SK-N-SH (cell line): Measurements from ENCODE around the gene VWF. TPM values are rescaled to one million over a fixed set of nuclear protein-coding genes. Genes with fewer than 3 reads are reported as not detected.
A peak's percentile ranks its signal among the peaks of the same experiment; 100 is the strongest.

Experiments used
- CTCF ChIA-PET: fragments of 300-600, 350-600 bp; formaldehyde crosslinking; extraction: SDS; loops from one replicate; lab custom pipeline; 2021; lab: Yijun Ruan, JAX
- POLR2A ChIA-PET: fragments of 350-600 bp; sonication (Branson Sonifier 250); formaldehyde crosslinking; extraction: SDS; loops from one replicate; lab custom pipeline; 2020; ENCODE audit warnings: antibody characterized with exemption, inconsistent platforms; lab: Yijun Ruan, JAX
- DNase-seq: peaks from one replicate; pipeline ENCODE4 v3.0.0; 2012
- H2AFZ ChIP-seq: fragments of 200-600 bp; sonication (generic); 2 replicates; pipeline ENCODE4 v1.8.1; 2016; ENCODE audit warnings: antibody characterized with exemption, mild to moderate bottlenecking, low read depth
- H3F3A ChIP-seq: fragments of 200-600 bp; sonication (generic); replicated peaks from 2 replicates; pipeline ENCODE3; 2016; ENCODE audit warnings: antibody characterized with exemption, mild to moderate bottlenecking; ENCODE audit not compliant: insufficient read depth
- H3K27ac ChIP-seq, 2 experiments: fragments of 200-500 bp in 1 of 2; fragments of 200-600 bp in 1 of 2; sonication (Bioruptor generic) in 1 of 2; sonication (generic), shearing (Covaris generic) in 1 of 2; 2 replicates each; pipeline versions ENCODE4 v1.5.1 to v1.6.1; 2014 to 2016; ENCODE audit warnings: low read depth in 2 of 2, inconsistent platforms in 1 of 2, low read length in 1 of 2, mild to moderate bottlenecking in 1 of 2, mixed read lengths in 1 of 2
- H3K27me3 ChIP-seq: fragments of 200-600 bp; sonication (generic), shearing (Covaris generic); 2 replicates; pipeline ENCODE4 v1.6.1; 2016; ENCODE audit warnings: mixed run types; ENCODE audit not compliant: insufficient read depth
- H3K36me3 ChIP-seq, 2 experiments: fragments of 200-500 bp in 1 of 2; fragments of 200-600 bp in 1 of 2; sonication (Bioruptor generic) in 1 of 2; sonication (generic) in 1 of 2; replicated peaks in 1 of 2; 2 replicates each; pipeline versions ENCODE3 to v1.5.1; 2014 to 2016; ENCODE audit warnings: low read length in 1 of 2, mild to moderate bottlenecking in 1 of 2; ENCODE audit not compliant: insufficient read depth in 2 of 2, control insufficient read depth in 1 of 2
- H3K4me1 ChIP-seq, 2 experiments: fragments of 200-500 bp in 1 of 2; fragments of 200-600 bp in 1 of 2; sonication (Bioruptor generic) in 1 of 2; sonication (generic), shearing (Covaris generic) in 1 of 2; 2 replicates each; pipeline versions ENCODE4 v1.5.1 to v1.6.1; 2014 to 2016; ENCODE audit warnings: low read depth in 1 of 2, low read length in 1 of 2, mixed run types in 1 of 2; ENCODE audit not compliant: insufficient read depth in 2 of 2, control insufficient read depth in 1 of 2
- H3K4me2 ChIP-seq: fragments of 200-600 bp; sonication (generic), shearing (Covaris generic); 2 replicates; pipeline ENCODE4 v1.6.1; 2017; ENCODE audit warnings: mixed run types
- H3K4me3 ChIP-seq, 2 experiments: fragments of 200-500 bp in 1 of 2; fragments of 200-600 bp in 1 of 2; sonication (Bioruptor generic) in 1 of 2; sonication (generic), shearing (Covaris generic) in 1 of 2; 2 replicates each; pipeline versions ENCODE4 v1.5.1 to v1.8.1; 2014 to 2016; ENCODE audit warnings: low read depth in 2 of 2, inconsistent platforms in 1 of 2, low read length in 1 of 2, mild to moderate bottlenecking in 1 of 2, mixed read lengths in 1 of 2, moderate library complexity in 1 of 2
- H3K79me2 ChIP-seq: fragments of 200-600 bp; sonication (generic); 2 replicates; pipeline ENCODE4 v1.8.1; 2017; ENCODE audit warnings: mild to moderate bottlenecking; ENCODE audit not compliant: insufficient read depth
- H3K9ac ChIP-seq: fragments of 200-600 bp; sonication (generic); 2 replicates; pipeline ENCODE4 v1.6.1; 2017; ENCODE audit warnings: mixed run types
- H3K9me2 ChIP-seq: fragments of 200-600 bp; sonication (generic); 2 replicates; pipeline ENCODE4 v1.6.1; 2017; ENCODE audit warnings: mixed run types
- H3K9me3 ChIP-seq: fragments of 200-600 bp; sonication (generic); 2 replicates; pipeline ENCODE4 v1.6.1; 2017; ENCODE audit warnings: mixed run types, mild to moderate bottlenecking, moderate library complexity
- H4K20me1 ChIP-seq: fragments of 200-600 bp; sonication (generic); 2 replicates; pipeline ENCODE4 v1.6.1; 2017; ENCODE audit warnings: mild to moderate bottlenecking, mixed run types; ENCODE audit not compliant: insufficient read depth
- CHD2 ChIP-seq: fragments of 150-350 bp; IDR thresholded peaks from 2 replicates; pipeline ENCODE4 v1.6.1; 2018; ENCODE audit warnings: low read length; ENCODE audit not compliant: partially characterized antibody
- ELF1 ChIP-seq: IDR thresholded peaks from 2 replicates; pipeline ENCODE4 v1.4.0; 2012
- EP300 ChIP-seq, 2 experiments: IDR thresholded peaks; 2 replicates each; pipeline versions ENCODE4 v1.4.0 to v1.6.1; 2012; ENCODE audit warnings: borderline replicate concordance in 1 of 2, low read depth in 1 of 2, low read length in 1 of 2
- FOXJ3 ChIP-seq: sonication (generic); formaldehyde crosslinking; IDR thresholded peaks from 2 replicates; pipeline ENCODE4 v1.5.1; 2020; ENCODE audit warnings: mild to moderate bottlenecking, missing genetic modification reagents
- GATA2 ChIP-seq: sonication (generic); formaldehyde crosslinking; IDR thresholded peaks from 2 replicates; pipeline ENCODE4 v1.5.0; 2020; ENCODE audit warnings: mild to moderate bottlenecking, missing genetic modification reagents
- JUND ChIP-seq: IDR thresholded peaks from 2 replicates; pipeline ENCODE4 v1.4.0; 2012
- MAX ChIP-seq: IDR thresholded peaks from 2 replicates; pipeline ENCODE4 v1.4.0; 2012; ENCODE audit warnings: low read depth
- MEF2A ChIP-seq: IDR thresholded peaks from 2 replicates; pipeline ENCODE4 v1.4.0; 2012; ENCODE audit warnings: low read depth, borderline replicate concordance
- MXI1 ChIP-seq: IDR thresholded peaks from 2 replicates; pipeline ENCODE4 v1.6.1; 2012; ENCODE audit warnings: mild to moderate bottlenecking, low read depth, low read length, improper control_type of control experiment
- NFIC ChIP-seq: IDR thresholded peaks from 2 replicates; pipeline ENCODE4 v1.4.0; 2012; ENCODE audit warnings: borderline replicate concordance
- POLR2AphosphoS5 ChIP-seq: IDR thresholded peaks from 2 replicates; pipeline ENCODE4 v1.6.1; 2012; ENCODE audit warnings: low read depth, low read length
- RCOR1 ChIP-seq: fragments of 150-350 bp; IDR thresholded peaks from 2 replicates; pipeline ENCODE4 v1.6.1; 2017; ENCODE audit warnings: antibody characterized with exemption, low read length
- SIN3A ChIP-seq: IDR thresholded peaks from 2 replicates; pipeline ENCODE4 v1.6.1; 2012; ENCODE audit warnings: low read depth, mild to moderate bottlenecking, low read length, moderate library complexity, borderline replicate concordance
- TAF1 ChIP-seq: IDR thresholded peaks from 2 replicates; pipeline ENCODE4 v1.6.1; 2012; ENCODE audit warnings: low read depth, mild to moderate bottlenecking, low read length, moderate library complexity, borderline replicate concordance
- TCF12 ChIP-seq: IDR thresholded peaks from 2 replicates; pipeline ENCODE4 v1.4.0; 2012
- TEAD4 ChIP-seq: IDR thresholded peaks from 2 replicates; pipeline ENCODE4 v1.4.0; 2012; ENCODE audit warnings: mild to moderate bottlenecking, borderline replicate concordance; ENCODE audit not compliant: insufficient read depth
- USF1 ChIP-seq: IDR thresholded peaks from 2 replicates; pipeline ENCODE4 v1.4.0; 2012; ENCODE audit warnings: low read depth, borderline replicate concordance
- USF2 ChIP-seq: fragments of 150-350 bp; IDR thresholded peaks from 2 replicates; pipeline ENCODE4 v1.6.1; 2017; ENCODE audit warnings: antibody characterized with exemption, low read length, low read depth, borderline replicate concordance
- WGBS: methylation state at CpG from one replicate; pipeline ENCODE4 v1.1.6; 2017; ENCODE audit warnings: low lambda C conversion rate; 5-methylcytosine and 5-hydroxymethylcytosine counted together
- polyA plus RNA-seq, 3 experiments: library from polyadenylated mRNA; depleted of rRNA; stranded (reverse); fragments of >200 nt; gene quantifications; 2 replicates each; pipeline ENCODE4 v1.2.3, GENCODE V29; 2012
- TF ChIP-seq, protein P1 (sequence below): IDR thresholded peaks from 2 replicates; pipeline ENCODE4 v1.6.1; 2012; ENCODE audit warnings: mild to moderate bottlenecking, low read depth, low read length, moderate library complexity
- TF ChIP-seq, protein P2 (sequence below): IDR thresholded peaks from 2 replicates; pipeline ENCODE4; 2012

Gene VWF
- polyA plus RNA-seq, 1 of the 3 experiments (the other 2 are of a cell fraction) = 0.12 TPM

- POLR2A ChIA-PET = no interaction called here
- Histone ChIP-seq H3K27me3 (no peaks in the 10 kb centered on the region), H3K9ac (no peak overlapping the region), H3K4me1 (peaks cover 0 to 63% of the 10 kb centered on the region in 2 experiments; a peak in 1 of 4 replicates), H3K9me2 (no peaks in the 10 kb centered on the region), H3K4me2 (no peak overlapping the region), H3K27ac (peak overlapping the region in 1 of 2 experiments; percentile 69; a peak in 1 of 4 replicates), H2AFZ (no peak overlapping the region), H3F3A (no peaks in the 10 kb centered on the region), H3K4me3 (no peak overlapping the region), H3K79me2 (no peaks in the 10 kb centered on the region), H3K36me3 (no peaks in the 10 kb centered on the region), H3K9me3 (no peaks in the 10 kb centered on the region), H4K20me1 (no peaks in the 10 kb centered on the region)
- TF ChIP-seq MXI1 (no peak), TCF12 (no peak), USF1 (no peak), RCOR1 (no peak), EP300 (IDR thresholded peaks at IDR 0.05; ENCODE audit: borderline replicate concordance in 1 of 2, low read depth in 1 of 2, low read length in 1 of 2) (no peak), JUND (no peak), CHD2 (no peak), USF2 (no peak), NFIC (no peak)
- 51% methylated on average over 3 of the region's 3 CpGs for WGBS
- CTCF ChIA-PET = interaction anchor here (0.7 to 12.4 kb wide), 11 partner anchors 9 to 224 kb away, joined by 3 to 121 read pairs (median 4); no protein-coding TSS in a partner anchor
- no peak for DNase-seq
Observed at GRCh38 chr12:6062395-6062756, 62.1 kb downstream of the VWF start.

DNA sequence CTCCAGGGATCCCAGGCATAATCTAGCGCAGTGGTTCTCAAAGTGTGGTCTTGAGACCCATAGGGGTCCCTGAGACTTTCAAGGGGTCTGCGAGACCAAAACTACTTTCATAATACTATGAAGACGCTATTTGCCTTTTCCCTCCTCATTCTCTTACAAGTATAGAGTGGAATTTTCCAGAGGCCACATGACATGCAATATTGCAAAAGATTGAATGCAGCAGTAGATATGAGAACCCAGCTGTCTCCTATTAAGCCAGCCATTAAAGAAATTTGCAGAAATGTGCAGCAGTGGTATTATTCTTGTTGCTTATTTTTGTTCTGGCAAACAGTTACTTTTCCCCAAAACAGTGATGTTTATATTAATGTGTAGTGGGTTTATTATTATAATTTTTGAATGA lies 62.8 kb downstream of the VWF start:
- POLR2A ChIA-PET = no interaction called here
- H3K9me3 ChIP-seq = no peaks in the 10 kb centered on the region
- CTCF ChIA-PET = interaction anchor here (1.3 to 12.4 kb wide), 6 partner anchors 73 to 224 kb away, joined by 3 to 121 read pairs (median 8); no protein-coding TSS in a partner anchor
- H3K4me1 ChIP-seq = peaks cover 0 to 59% of the 10 kb centered on the region in 2 experiments; a peak in 1 of 4 replicates
- no peaks in the 10 kb centered on the region for H3K36me3 ChIP-seq
- H3K27me3 ChIP-seq = no peaks in the 10 kb centered on the region
- no peak overlapping the region for H3K4me3 ChIP-seq
- no peaks in the 10 kb centered on the region for H3K9me2 ChIP-seq
- no peaks in the 10 kb centered on the region for H3K79me2 ChIP-seq
- DNase-seq = no peak
- no peaks in the 10 kb centered on the region for H3F3A ChIP-seq
- no peak overlapping the region for H2AFZ ChIP-seq
- WGBS = 85% methylated on average over 3 of the region's 3 CpGs
- no peaks in the 10 kb centered on the region for H4K20me1 ChIP-seq
- H3K4me2 ChIP-seq = no peak overlapping the region
- no peak overlapping the region for H3K9ac ChIP-seq
- TF ChIP-seq, protein P1, sequence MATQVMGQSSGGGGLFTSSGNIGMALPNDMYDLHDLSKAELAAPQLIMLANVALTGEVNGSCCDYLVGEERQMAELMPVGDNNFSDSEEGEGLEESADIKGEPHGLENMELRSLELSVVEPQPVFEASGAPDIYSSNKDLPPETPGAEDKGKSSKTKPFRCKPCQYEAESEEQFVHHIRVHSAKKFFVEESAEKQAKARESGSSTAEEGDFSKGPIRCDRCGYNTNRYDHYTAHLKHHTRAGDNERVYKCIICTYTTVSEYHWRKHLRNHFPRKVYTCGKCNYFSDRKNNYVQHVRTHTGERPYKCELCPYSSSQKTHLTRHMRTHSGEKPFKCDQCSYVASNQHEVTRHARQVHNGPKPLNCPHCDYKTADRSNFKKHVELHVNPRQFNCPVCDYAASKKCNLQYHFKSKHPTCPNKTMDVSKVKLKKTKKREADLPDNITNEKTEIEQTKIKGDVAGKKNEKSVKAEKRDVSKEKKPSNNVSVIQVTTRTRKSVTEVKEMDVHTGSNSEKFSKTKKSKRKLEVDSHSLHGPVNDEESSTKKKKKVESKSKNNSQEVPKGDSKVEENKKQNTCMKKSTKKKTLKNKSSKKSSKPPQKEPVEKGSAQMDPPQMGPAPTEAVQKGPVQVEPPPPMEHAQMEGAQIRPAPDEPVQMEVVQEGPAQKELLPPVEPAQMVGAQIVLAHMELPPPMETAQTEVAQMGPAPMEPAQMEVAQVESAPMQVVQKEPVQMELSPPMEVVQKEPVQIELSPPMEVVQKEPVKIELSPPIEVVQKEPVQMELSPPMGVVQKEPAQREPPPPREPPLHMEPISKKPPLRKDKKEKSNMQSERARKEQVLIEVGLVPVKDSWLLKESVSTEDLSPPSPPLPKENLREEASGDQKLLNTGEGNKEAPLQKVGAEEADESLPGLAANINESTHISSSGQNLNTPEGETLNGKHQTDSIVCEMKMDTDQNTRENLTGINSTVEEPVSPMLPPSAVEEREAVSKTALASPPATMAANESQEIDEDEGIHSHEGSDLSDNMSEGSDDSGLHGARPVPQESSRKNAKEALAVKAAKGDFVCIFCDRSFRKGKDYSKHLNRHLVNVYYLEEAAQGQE = no peak
- TF ChIP-seq NFIC (no peak), MEF2A (no peak), MXI1 (no peak), GATA2 (CRISPR knock-in tag) (no peak), EP300 (IDR thresholded peaks at IDR 0.05; ENCODE audit: borderline replicate concordance in 1 of 2, low read depth in 1 of 2, low read length in 1 of 2) (no peak), JUND (no peak), POLR2AphosphoS5 (no peak), TEAD4 (no peak), SIN3A (no peak), ELF1 (no peak), FOXJ3 (CRISPR knock-in tag) (no peak), TAF1 (no peak), MAX (no peak)
- TF ChIP-seq, protein P2, sequence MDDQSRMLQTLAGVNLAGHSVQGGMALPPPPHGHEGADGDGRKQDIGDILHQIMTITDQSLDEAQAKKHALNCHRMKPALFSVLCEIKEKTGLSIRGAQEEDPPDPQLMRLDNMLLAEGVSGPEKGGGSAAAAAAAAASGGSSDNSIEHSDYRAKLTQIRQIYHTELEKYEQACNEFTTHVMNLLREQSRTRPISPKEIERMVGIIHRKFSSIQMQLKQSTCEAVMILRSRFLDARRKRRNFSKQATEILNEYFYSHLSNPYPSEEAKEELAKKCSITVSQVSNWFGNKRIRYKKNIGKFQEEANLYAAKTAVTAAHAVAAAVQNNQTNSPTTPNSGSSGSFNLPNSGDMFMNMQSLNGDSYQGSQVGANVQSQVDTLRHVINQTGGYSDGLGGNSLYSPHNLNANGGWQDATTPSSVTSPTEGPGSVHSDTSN = no peak
- H3K27ac ChIP-seq = peak overlapping the region in 1 of 2 experiments; percentile 69; a peak in 1 of 4 replicates
